Sigmoid colon (tissue), 7 donors: ENCODE results near the gene TOMM20. TPM values are rescaled to one million over a fixed set of nuclear protein-coding genes. Genes with fewer than 3 reads are reported as not detected.
"Not testable (repeated sequence)": the region's sequence is repeated elsewhere in the genome, so short reads cannot be mapped to it uniquely, and the experiment has no call there.

Experiments
- DNase-seq: peaks from one replicate; pipeline ENCODE4 v3.0.0-alpha.2; 2019
- H3K27ac ChIP-seq, 4 donors: fragments of 200-600 bp; sonication (generic); one replicate each; pipeline ENCODE4 v1.5.1; 2016 to 2019; ENCODE audit warnings: mild to moderate bottlenecking in 1 of 4
- H3K27me3 ChIP-seq, 3 donors: fragments of 200-600 bp; sonication (generic); one replicate each; pipeline ENCODE4 v1.5.1; 2019; ENCODE audit warnings: mild to moderate bottlenecking in 1 of 3
- H3K36me3 ChIP-seq, 4 donors: fragments of 200-600 bp; sonication (generic); one replicate each; pipeline ENCODE4 v1.5.1; 2016 to 2019
- H3K4me1 ChIP-seq, 4 donors: fragments of 200-600 bp; sonication (generic); one replicate each; pipeline ENCODE4 v1.5.1; 2017 to 2019
- H3K4me3 ChIP-seq, 4 donors: fragments of 200-600 bp; sonication (generic); one replicate each; pipeline ENCODE4 v1.5.1; 2017 to 2019; ENCODE audit warnings: mild to moderate bottlenecking in 2 of 4, moderate library complexity in 1 of 4
- H3K9me3 ChIP-seq, 4 donors: fragments of 200-600 bp in 3 of 4; sonication (generic) in 3 of 4; one replicate each; pipeline versions ENCODE4 v1.5.1 to v1.6.1; 2013 to 2019
- EP300 ChIP-seq, 4 donors: sonication (generic); formaldehyde crosslinking; IDR thresholded peaks; one replicate each; pipeline ENCODE4 v1.6.1; 2017; ENCODE audit warnings: antibody characterized with exemption in 4 of 4
- POLR2A ChIP-seq, 2 donors: fragments of 450-650 bp; IDR thresholded peaks; one replicate each; pipeline ENCODE4 v1.6.1; 2016; ENCODE audit warnings: antibody characterized with exemption in 2 of 2, mild to moderate bottlenecking in 2 of 2, moderate library complexity in 2 of 2
- POLR2AphosphoS5 ChIP-seq, 4 donors: sonication (generic); formaldehyde crosslinking; IDR thresholded peaks; one replicate each; pipeline ENCODE4 v1.6.1; 2017; ENCODE audit warnings: antibody characterized with exemption in 4 of 4
- WGBS, 2 donors: extraction: QIAGEN DNeasy Blood & Tissue Kit; methylation state at CpG; one replicate each; pipeline ENCODE4 v1.1.7; 2013; 5-methylcytosine and 5-hydroxymethylcytosine counted together
- intact Hi-C: fragments of 100-400 bp; cut with DNase I; formaldehyde crosslinking; loops from one replicate; pipeline ENCODE4 v1.15.1; 2023
- polyA plus RNA-seq, 3 donors: library from polyadenylated mRNA; stranded (reverse); fragments of 200-250 nt; gene quantifications; one replicate each; pipeline ENCODE4 v1.2.3, GENCODE V29; 2013
- total RNA-seq, 4 donors: library from RNA; depleted of rRNA; stranded (reverse); fragments of >200 nt; gene quantifications; one replicate each; pipeline ENCODE4 v1.1.0, GENCODE V29; 2016
- TF ChIP-seq, protein P1 (sequence below), 4 experiments: fragments of 450-650 bp in 3 of 4; fragments of 200-600 bp in 1 of 4; IDR thresholded peaks; one replicate each; pipeline ENCODE4 v1.5.1; 2016 to 2019; ENCODE audit warnings: antibody characterized with exemption in 4 of 4, mild to moderate bottlenecking in 3 of 4, moderate library complexity in 2 of 4
- donor health status: healthy with polysubstance abuse.
- donor health status: Bipolar disorder and iron deficiency.
- donor health status: healthy.

The TOMM20 gene
- total and polyA plus RNA-seq, 7 donors = 49.0 to 128 (median 79.3) TPM

DNA sequence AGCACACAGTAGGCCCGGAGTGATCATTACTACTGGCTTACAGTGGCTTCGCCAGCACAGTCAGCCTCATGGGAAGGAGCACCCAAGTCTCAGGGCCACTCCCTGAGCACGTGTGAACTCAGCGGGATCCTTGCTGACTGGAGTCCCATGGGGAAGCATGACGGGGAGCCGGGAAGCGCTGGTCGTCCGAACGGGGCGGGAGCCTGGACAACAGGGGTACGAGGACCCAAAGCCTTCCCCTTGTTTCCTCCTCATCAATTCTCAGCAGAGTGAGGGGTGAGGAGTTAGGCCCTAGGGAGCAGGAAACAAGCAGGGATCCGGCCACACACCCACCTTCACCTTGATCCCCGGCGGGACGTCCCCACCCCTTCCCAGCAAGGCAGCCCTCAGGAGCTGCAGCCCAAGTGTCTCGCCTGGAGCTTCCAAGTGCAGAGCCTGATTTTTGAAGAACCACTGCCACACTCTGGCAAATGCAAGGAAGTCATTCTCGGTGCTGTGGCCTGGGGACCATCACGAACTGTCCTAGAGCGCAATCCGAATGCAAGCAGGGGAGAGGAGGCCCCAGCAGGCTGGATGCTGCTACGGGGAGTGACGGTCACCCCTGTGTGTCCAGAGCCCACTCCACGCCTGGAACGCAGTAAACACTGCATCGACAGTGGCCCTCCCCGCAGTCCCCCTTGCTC lies 35.5 kb downstream of the TOMM20 start:
- Histone ChIP-seq H3K9me3 (no peaks in the 10 kb centered on the region), H3K36me3 (no peaks in the 10 kb centered on the region), H3K4me3 (peak overlapping the region in 3 of 4 donors; percentile 14 to 23 (median 17)), H3K4me1 (peaks cover 0 to 22% (median 19%) of the 10 kb centered on the region in 4 donors), H3K27me3 (no peaks in the 10 kb centered on the region), H3K27ac (peak overlapping the region in 1 of 4 donors; percentile 26)
- intact Hi-C loops = loop anchor here (2.0 kb wide), 1 partner anchor 594 kb away; no protein-coding TSS in a partner anchor
- WGBS, 2 donors = 33 to 58% methylated on average over 27 of the region's 27 CpGs
- no peak for DNase-seq
- TF ChIP-seq POLR2A (IDR thresholded peaks at IDR 0.05) = no peak
- no peak for TF ChIP-seq EP300 (IDR thresholded peaks at IDR 0.05)
- TF ChIP-seq, protein P1, sequence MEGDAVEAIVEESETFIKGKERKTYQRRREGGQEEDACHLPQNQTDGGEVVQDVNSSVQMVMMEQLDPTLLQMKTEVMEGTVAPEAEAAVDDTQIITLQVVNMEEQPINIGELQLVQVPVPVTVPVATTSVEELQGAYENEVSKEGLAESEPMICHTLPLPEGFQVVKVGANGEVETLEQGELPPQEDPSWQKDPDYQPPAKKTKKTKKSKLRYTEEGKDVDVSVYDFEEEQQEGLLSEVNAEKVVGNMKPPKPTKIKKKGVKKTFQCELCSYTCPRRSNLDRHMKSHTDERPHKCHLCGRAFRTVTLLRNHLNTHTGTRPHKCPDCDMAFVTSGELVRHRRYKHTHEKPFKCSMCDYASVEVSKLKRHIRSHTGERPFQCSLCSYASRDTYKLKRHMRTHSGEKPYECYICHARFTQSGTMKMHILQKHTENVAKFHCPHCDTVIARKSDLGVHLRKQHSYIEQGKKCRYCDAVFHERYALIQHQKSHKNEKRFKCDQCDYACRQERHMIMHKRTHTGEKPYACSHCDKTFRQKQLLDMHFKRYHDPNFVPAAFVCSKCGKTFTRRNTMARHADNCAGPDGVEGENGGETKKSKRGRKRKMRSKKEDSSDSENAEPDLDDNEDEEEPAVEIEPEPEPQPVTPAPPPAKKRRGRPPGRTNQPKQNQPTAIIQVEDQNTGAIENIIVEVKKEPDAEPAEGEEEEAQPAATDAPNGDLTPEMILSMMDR (IDR thresholded peaks at IDR 0.05) = no peak
- TF ChIP-seq POLR2AphosphoS5 (IDR thresholded peaks at IDR 0.05) = no peak

- H3K36me3 ChIP-seq, H3K27ac ChIP-seq, H3K27me3 ChIP-seq, H3K9me3 ChIP-seq, H3K4me3 ChIP-seq: not testable (repeated sequence)
- H3K4me1 ChIP-seq = peaks cover 0 to 22% (median 19%) of the 10 kb centered on the region in 4 donors
- intact Hi-C loops = loop anchor here (2.0 kb wide), 1 partner anchor 594 kb away; no protein-coding TSS in a partner anchor
- peak; percentile 42 for DNase-seq
- WGBS, 2 donors = 95% methylated on average over 14 of the region's 14 CpGs
Measured at GRCh38 chr1:235092415-235092814, 36.2 kb downstream of the TOMM20 start.

DNA sequence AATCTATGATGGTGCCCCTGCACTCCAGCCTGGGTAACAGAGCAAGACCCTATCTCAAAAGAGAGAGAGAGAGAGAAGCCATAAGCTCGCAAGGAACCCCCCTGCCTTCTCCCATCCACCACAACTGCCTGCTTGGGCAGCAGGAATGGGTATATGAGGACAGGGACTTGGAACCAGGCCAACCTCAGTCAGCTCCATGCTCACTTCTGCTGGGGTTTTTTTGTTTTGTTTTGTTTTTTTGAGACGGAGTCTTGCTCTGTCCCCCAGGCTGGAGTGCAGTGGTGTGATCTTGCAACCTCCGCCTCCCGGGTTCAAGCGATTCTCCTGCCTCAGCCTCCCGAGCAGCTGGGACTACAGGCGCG lies 36.6 kb downstream of the TOMM20 start:
- not testable (repeated sequence) for H3K9me3 ChIP-seq, H3K27me3 ChIP-seq, H3K36me3 ChIP-seq, H3K27ac ChIP-seq, H3K4me3 ChIP-seq
- H3K4me1 ChIP-seq = peaks cover 0 to 22% (median 19%) of the 10 kb centered on the region in 4 donors
- intact Hi-C loops = loop anchor here (2.0 kb wide), 1 partner anchor 593 kb away; no protein-coding TSS in a partner anchor
- WGBS, 2 donors = 94 to 97% methylated on average over 8 of the region's 8 CpGs
- DNase-seq = peak; percentile 30

DNA sequence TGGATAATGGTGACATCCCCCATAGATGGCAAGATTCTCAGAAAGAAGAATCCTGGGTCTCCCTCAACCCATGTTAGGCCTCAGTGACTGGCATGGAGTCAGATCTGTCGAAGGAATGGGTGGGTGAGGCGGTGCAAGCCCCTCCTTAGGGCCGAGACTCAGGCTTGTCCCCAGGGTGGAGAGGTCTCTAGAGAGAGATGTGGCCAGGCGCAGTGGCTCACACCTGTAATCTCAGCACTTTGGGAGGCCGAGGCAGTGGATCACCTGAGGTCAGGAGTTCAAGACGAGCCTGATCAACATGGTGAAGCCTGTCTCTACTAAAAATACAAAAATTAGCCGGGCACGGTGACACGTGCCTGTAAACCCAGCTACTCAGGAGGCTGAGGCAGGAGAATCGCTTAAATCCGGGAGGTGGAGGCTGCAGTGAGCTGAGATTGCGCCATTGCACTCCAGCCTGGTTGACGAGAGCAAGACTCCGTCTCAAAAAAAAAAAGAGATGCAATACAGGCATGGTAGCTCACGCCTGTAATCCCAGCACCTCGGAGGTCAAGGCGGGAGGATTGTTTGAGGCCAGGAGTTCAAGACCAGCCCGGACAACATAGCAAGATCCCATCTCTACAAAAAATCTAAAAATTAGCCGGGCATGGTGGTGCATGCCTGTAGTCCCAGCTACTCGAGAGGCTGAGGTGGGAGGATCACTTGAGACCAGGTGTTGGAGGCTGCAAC lies 37.2 kb downstream of the TOMM20 start:
- 94 to 96% methylated on average over 20 of the region's 20 CpGs for WGBS, 2 donors
- H3K27me3 ChIP-seq, H3K9me3 ChIP-seq, H3K36me3 ChIP-seq, H3K4me3 ChIP-seq: not testable (repeated sequence)
- peaks cover 0 to 22% (median 19%) of the 10 kb centered on the region in 4 donors for H3K4me1 ChIP-seq
- DNase-seq = peak; percentile 56
- peak overlapping the region in 3 of 4 donors; percentile 33 to 44 (median 42) for H3K27ac ChIP-seq
- intact Hi-C loops = loop anchor here (2.0 kb wide), 1 partner anchor 593 kb away; no protein-coding TSS in a partner anchor

DNA sequence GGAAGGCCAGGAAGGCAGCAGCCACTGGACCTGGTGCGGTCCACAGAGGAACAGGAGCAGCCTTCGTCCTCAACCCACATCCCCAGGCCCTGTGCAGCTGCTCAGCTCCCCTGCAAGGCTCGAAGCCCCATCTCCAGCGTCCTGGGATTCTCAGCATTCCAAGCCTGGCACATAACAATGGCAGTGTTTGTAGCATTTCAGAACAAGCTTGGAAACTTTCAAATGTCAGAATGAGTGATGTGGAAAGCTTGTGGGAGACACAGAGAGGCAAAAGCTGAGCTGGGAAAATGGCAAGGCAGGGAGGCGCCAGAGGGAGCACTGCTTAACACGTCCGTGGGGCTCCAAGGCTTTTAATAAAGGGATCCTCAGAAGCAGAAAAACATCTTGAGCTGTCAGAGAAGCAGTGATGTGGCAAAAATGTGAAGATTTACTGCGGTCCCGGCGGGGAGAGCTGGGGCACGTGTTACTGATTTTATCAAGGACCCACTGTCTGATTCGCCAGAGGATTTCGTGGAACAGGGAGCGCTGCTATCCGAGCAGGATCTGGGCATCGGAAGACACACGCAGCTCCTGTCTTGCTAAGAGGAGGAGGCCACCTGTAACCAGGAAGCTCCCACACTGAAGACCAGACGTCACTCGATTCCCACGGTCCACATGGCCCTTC lies 38.1 kb downstream of the TOMM20 start:
- H3K27ac ChIP-seq = peak overlapping the region; percentile 33 to 71 (median 43)
- H3K27me3 ChIP-seq = no peaks in the 10 kb centered on the region
- no peaks in the 10 kb centered on the region for H3K9me3 ChIP-seq
- intact Hi-C loops = no loop called here
- no peak overlapping the region for H3K4me3 ChIP-seq
- DNase-seq = peak; percentile 67
- WGBS, 2 donors = 68 to 89% methylated on average over 20 of the region's 20 CpGs
- no peaks in the 10 kb centered on the region for H3K36me3 ChIP-seq
- H3K4me1 ChIP-seq = peaks cover 0 to 22% (median 19%) of the 10 kb centered on the region in 4 donors
- no peak for TF ChIP-seq EP300 (IDR thresholded peaks at IDR 0.05)
- TF ChIP-seq POLR2A (IDR thresholded peaks at IDR 0.05) = no peak
- peak in 1 of 4 donors; percentile 13 for TF ChIP-seq POLR2AphosphoS5 (IDR thresholded peaks at IDR 0.05)

- H3K27me3 ChIP-seq = no peaks in the 10 kb centered on the region
- WGBS, 2 donors = 94 to 95% methylated on average over 7 of the region's 7 CpGs
- H3K9me3 ChIP-seq = no peaks in the 10 kb centered on the region
- H3K36me3 ChIP-seq = no peaks in the 10 kb centered on the region
- H3K4me3 ChIP-seq = no peak overlapping the region
- intact Hi-C loops = loop anchor here (10.0 kb wide), 1 partner anchor 264 kb away; no protein-coding TSS in a partner anchor
- TF ChIP-seq EP300 (IDR thresholded peaks at IDR 0.05) (no peak), POLR2AphosphoS5 (IDR thresholded peaks at IDR 0.05) (no peak), POLR2A (IDR thresholded peaks at IDR 0.05) (no peak)
- TF ChIP-seq, protein P1 (IDR thresholded peaks at IDR 0.05) = no peak
- no peak overlapping the region for H3K27ac ChIP-seq
- peak; percentile 39 for DNase-seq
- H3K4me1 ChIP-seq = peaks cover 0 to 25% (median 22%) of the 10 kb centered on the region in 4 donors
Measured at GRCh38 chr1:235088907-235089306, 39.7 kb downstream of the TOMM20 start.
